Tibial nerve (tissue), 4 donors: ENCODE data around the gene PRKCE.

Source experiments
- CTCF ChIP-seq, 5 experiments: fragments of 200-600 bp in 3 of 5; fragments of 450-650 bp in 2 of 5; sonication (generic) in 3 of 5; IDR thresholded peaks; one replicate each; pipeline ENCODE4 v1.5.1; 2016 to 2019; ENCODE audit warnings: antibody characterized with exemption in 5 of 5, mild to moderate bottlenecking in 3 of 5, moderate library complexity in 2 of 5
- EP300 ChIP-seq, 2 donors: sonication (generic); formaldehyde crosslinking; IDR thresholded peaks; one replicate each; pipeline ENCODE4 v1.6.1; 2017; ENCODE audit warnings: antibody characterized with exemption in 2 of 2, mild to moderate bottlenecking in 1 of 2
- POLR2A ChIP-seq, 2 donors: fragments of 450-650 bp; IDR thresholded peaks; one replicate each; pipeline ENCODE4 v1.6.1; 2017; ENCODE audit warnings: antibody characterized with exemption in 2 of 2, mild to moderate bottlenecking in 2 of 2, moderate library complexity in 2 of 2

GRCh38 chr2:46194856-46195255 lies 543.4 kb downstream of the PRKCE start:
- TF ChIP-seq CTCF (IDR thresholded peaks at IDR 0.05) (no peak), EP300 (IDR thresholded peaks at IDR 0.05) (no peak), POLR2A (IDR thresholded peaks at IDR 0.05) (no peak)
